ENCODE data around the gene MB.
"Not testable (repeated sequence)": the region's sequence is repeated elsewhere in the genome, so short reads cannot be mapped to it uniquely, and the experiment has no call there.

Gene MB

DNA sequence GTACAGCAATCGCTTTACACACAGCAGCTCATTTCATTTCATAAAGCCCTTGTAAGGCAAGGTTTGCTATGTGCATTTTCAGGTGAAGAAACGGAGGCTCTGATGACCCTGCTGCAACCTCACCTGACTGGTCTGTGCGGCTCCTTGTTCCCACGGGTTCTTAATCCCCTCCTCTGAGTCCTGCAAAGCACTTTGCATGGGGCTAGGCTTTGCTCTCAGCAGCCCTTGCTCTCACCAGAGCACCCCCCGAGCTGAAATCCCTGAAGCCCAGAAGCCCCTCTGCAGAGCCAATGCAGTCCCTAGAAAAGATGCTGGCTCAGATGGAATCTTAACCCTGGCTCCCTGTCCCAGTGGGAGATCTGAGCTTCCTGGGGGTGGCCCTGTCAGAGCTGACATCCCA lies 20.1 kb upstream of the MB start:
- no peak for DNase-seq (ENCODE audit: low spot score)

- no peak for DNase-seq (ENCODE audit: low spot score)
Observed at GRCh38 chr22:35634943-35635540, 17.9 kb upstream of the MB start.

GRCh38 chr22:35634015-35634414 lies 16.9 kb upstream of the MB start:
- DNase-seq (ENCODE audit: low spot score) = no peak

- no peak for DNase-seq (ENCODE audit: low spot score)
Observed at GRCh38 chr22:35633520-35633919, 16.4 kb upstream of the MB start.

DNA sequence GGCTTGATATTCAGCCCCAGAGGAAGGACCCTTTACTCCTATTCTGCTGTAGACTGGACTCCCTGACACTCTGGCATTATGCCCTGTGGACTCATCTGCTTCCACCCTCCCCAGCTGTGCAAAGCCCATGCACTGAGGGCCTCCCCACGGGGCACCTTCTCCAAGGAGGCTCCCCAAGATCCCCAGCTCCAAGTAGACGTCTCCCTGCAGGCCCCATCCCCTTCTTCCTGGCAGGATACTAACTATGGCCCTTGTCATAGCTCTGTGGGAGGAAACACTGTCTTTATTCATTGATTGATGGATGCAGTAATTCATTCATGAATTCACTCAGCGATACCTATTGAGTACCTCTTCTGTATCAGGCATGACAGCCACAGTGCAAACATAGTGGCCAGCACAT lies 15.8 kb upstream of the MB start:
- DNase-seq (ENCODE audit: low spot score) = no peak

DNA sequence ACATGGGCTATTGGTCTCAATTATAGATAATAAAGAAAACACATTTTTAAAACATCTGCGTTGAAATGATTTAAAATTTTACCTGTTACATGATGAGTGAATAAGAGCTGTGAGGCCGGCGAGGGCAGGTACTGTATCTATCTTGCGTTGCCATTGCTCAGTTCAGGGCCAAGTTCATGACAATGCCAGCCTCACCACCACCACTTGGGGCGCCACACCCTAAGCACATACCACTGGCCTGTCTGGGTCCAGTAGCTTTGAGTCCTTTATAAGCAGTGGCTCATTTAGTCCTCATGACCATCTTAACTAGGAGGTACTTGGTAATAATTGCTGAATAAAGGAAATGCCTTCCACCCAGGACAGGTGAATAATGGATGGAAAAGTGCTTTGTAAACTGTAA lies 14.5 kb upstream of the MB start:
- peak; percentile 33 for DNase-seq (ENCODE audit: low spot score)

- DNase-seq (ENCODE audit: low spot score) = no peak
Observed at GRCh38 chr22:35630891-35631290, 13.8 kb upstream of the MB start.

GRCh38 chr22:35630387-35630793 lies 13.3 kb upstream of the MB start:
- no peak for DNase-seq (ENCODE audit: low spot score)

DNA sequence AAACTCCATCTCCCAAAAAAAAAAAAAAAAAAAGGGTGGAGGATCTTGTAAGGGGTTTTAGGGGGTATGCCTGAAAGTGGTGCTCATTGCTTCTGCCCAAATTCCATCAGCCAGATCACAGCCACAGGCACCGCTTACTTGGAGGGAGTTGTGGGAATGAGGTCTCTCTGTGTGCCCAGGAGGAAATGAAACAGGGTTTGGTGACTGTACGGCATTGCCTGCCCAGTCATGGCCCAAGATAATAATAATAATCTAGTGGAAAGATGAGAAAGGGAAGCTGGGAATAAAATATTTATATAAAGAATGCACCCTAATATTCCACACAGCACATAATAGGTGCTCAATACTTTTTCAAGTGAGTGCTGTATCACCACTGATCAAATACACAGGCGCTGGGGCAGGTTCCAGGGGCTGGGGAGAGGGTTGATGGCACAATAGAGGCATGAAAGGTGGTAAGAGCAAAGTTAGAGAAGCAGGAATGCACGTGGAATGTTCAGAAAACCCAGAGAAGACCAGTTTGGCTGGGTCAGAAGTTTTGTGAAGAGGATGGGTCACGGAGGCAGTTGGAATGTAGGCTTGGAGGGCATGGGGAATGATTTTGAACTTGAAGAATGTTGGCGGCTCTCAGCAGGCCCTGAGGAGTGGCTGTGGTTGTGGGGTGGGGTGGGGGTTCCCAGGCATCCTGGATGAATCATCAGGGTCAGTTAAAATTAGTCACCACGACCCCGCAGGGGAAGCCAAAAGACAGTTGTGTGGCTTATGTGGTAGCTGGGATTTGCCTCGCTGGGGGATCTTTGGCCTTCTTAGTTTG lies 12.5 kb upstream of the MB start:
- peak; percentile 69 for DNase-seq (ENCODE audit: low spot score)

GRCh38 chr22:35628732-35629131 lies 11.6 kb upstream of the MB start:
- no peak for DNase-seq (ENCODE audit: low spot score)

- peak; percentile 64 for DNase-seq (ENCODE audit: low spot score)
Observed at GRCh38 chr22:35627267-35628041, 10.3 kb upstream of the MB start.

DNA sequence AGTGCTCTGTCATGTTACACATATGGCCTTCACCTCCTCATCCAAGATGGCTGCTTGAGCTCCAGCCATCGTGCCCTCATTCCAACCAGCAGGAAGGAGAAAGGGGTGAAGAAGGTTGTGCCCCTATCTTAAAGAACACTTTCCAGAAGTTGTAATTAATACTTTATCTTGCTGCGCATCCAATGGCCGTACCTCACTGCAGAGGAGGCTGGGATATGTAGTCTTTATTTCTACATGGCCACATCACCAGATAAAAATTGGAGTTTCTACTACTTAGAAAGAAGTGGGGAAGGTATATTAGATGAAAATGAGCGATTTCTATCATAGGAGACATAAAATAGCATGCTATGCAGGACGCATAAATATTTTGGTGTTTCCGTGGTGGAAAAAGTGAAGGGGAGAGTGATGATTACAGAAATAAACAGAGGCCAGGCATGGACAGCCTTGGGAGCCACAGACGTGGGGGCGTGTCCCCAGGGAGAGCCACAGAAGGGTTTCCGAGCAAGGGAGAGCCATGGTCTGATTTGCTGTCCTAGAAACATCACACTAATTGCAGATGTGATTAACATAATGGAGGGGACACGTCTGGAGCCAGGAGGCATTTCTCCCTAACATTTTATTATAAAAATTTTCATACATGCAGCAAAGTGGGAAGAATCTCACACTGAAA lies 8.8 kb upstream of the MB start:
- DNase-seq (ENCODE audit: low spot score) = no peak

GRCh38 chr22:35624547-35624946 lies 7.4 kb upstream of the MB start:
- DNase-seq (ENCODE audit: low spot score) = no peak

GRCh38 chr22:35623885-35624284 lies 6.8 kb upstream of the MB start:
- not testable (repeated sequence) for DNase-seq (ENCODE audit: low spot score)

DNA sequence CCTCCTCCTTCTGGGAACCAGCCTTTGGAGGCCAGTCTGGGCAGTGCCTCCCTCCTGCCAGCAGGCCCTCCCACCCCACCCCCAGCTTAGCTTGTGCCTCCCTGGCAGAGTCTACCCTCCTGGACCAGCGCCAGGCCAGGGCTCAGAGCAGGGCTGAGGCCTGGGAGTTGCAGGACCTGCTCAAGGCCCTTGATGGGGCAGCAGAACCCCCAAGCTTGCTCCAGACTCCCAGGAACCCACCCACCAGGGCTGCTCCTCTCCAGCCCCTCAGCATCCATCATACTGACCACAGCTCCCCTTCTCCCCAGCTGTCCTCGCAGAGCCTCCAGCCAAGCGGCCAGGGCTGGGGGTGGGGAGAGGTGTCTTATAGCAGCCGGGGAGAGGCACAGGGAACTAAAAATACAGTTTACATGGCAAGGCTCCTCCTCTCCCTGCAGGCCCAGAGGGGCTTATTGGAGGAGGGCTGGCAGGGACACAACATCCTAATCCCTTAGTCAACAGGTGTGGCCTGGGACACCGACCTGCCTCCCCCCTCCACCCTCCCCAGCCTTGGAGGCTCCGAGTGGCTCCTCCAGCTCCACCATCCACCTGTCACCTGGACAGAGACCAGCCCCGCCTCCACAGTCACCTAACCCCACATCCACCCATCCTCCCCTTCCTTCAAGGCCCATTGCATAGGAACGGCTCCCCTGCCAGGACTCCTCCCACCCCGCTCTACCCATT lies 5.2 kb upstream of the MB start:
- no peak for DNase-seq (ENCODE audit: low spot score)

GRCh38 chr22:35621451-35621850 lies 4.3 kb upstream of the MB start:
- DNase-seq (ENCODE audit: low spot score) = no peak

- no peak for DNase-seq (ENCODE audit: low spot score)
Observed at GRCh38 chr22:35620624-35621251, 3.6 kb upstream of the MB start.

DNA sequence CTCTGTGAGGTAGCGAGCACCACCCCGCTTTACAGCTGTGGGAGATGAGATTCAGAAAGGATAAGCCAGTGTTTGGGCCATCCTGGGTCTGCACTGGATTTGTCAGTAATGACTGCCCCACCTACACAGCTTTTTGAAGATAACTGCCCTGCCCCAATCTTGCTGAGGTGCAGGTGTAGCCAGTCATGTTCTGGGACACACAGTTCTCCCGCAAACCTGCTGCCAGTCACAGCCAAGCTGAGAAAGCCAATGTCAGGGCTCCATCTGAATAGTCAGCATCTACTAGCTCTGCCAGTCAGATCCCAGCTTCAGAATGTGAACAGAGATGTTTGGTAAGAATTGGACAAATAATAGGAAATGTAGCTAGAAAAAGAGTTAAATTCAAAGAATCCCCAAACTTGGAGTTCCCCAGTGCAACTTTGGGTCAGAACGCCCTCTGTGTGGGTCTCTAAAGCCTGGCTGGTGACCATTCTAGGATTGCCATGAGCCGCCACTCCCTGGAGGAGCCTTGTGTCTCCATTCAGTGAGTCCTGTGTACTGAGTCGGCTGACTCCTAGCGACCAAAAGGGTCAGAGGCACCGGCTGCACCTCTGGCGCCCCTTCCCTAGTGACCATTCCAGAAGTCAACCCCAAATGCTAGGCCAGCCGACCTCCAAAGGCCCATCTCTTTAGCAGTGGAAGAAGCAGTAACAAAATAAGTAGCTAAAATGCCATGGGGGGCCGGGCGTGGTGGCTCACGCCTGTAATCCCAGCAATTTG lies 2.4 kb upstream of the MB start:
- DNase-seq (ENCODE audit: low spot score) = no peak

DNA sequence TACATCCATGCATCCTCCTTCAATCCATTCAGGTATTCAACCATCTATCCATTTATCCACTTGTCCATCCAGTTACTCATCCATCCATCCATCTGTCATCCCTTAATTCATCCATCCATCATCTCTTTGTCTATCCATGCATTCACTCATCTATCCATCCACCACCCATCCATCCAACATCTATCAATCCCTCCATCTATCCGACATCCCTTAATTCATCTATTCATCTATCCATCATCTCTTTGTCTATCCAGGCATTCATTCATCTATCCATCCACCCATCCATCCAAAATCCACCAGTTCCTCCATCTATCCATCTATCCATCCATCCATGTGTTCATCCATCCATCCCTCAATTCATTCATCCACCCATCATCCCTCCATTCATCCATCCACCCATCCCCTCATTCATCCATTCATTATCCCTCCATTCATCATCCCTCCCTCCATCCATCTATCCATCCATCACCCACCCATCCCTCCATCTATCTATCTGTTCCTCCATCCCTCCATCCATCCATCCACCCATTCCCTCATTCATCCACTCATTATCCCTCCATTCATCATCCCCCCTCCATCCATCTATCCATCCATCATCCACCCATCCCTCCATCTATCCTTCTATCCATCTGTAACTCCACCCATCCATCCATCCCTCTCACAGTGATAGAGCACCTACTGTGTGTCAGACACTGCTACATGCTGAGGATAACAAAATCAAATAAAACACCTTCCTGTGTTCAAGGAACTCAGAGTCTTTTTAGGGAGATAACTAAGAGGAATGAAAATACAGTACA lies 1.5 kb upstream of the MB start:
- DNase-seq (ENCODE audit: low spot score) = no peak

DNA sequence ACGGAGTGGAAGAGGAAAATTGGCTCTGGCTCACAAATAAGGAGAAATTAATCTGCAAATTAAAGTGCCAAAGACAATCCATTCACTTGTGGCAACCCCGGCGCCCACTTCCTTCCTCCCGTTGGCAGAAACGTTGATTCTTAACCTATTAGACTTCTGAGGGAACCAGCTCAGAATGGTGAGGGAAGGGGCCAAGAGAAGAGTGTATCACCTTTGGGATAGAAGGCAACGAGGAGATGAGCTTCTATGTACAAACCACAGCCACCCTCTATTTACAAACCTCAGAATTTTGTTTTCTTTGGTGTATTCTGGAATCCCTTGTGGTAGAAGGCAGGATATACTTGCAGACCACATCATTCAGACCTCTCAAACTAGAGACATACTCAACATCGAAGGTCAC lies 1.1 kb downstream of the MB start:
- no peak for DNase-seq (ENCODE audit: low spot score)
